HepG2 (cell line): ENCODE data around the gene USF2. TPM values are rescaled to one million over a fixed set of nuclear protein-coding genes. Genes with fewer than 3 reads are reported as not detected.

Experiments used
- AKNA ChIP-seq: sonication (generic); formaldehyde crosslinking; IDR thresholded peaks from 2 replicates; pipeline ENCODE4 v1.4.0; 2020; ENCODE audit warnings: missing genetic modification reagents, borderline replicate concordance
- ARID3A ChIP-seq: IDR thresholded peaks from 2 replicates; pipeline ENCODE4 v1.6.1; 2012; ENCODE audit warnings: low read depth, low read length, improper control_type of control experiment
- NCOA5 ChIP-seq: sonication (generic); formaldehyde crosslinking; IDR thresholded peaks from 2 replicates; pipeline ENCODE4 v1.4.0; 2020; ENCODE audit warnings: missing genetic modification reagents
- PRPF4 ChIP-seq: fragments of 200-400 bp; formaldehyde crosslinking; IDR thresholded peaks from 2 replicates; pipeline ENCODE4 v1.6.1; 2016; ENCODE audit warnings: low read length, low read depth; ENCODE audit not compliant: poor library complexity, severe bottlenecking
- RAD21 ChIP-seq: fragments of 450-650 bp; formaldehyde crosslinking; IDR thresholded peaks from 2 replicates; pipeline ENCODE4 v1.5.0; 2020; ENCODE audit warnings: mild to moderate bottlenecking
- TBL1XR1 ChIP-seq: fragments of 150-350 bp; IDR thresholded peaks from 2 replicates; pipeline ENCODE4 v1.6.1; 2014; ENCODE audit warnings: borderline replicate concordance, low read length; ENCODE audit not compliant: partially characterized antibody
- YEATS4 ChIP-seq: sonication (generic); formaldehyde crosslinking; IDR thresholded peaks from 2 replicates; pipeline ENCODE4 v1.4.0; 2020; ENCODE audit warnings: missing genetic modification reagents, borderline replicate concordance
- ZBTB7A ChIP-seq: sonication (generic); formaldehyde crosslinking; IDR thresholded peaks from 2 replicates; pipeline ENCODE4 v1.8.0; 2022; ENCODE audit warnings: mild to moderate bottlenecking, missing genetic modification reagents
- ZIK1 ChIP-seq: sonication (generic); formaldehyde crosslinking; IDR thresholded peaks from 2 replicates; pipeline ENCODE4 v1.5.0; 2020; ENCODE audit warnings: mild to moderate bottlenecking, low read depth, missing genetic modification reagents, borderline replicate concordance
- ZNF543 ChIP-seq: sonication (generic); formaldehyde crosslinking; IDR thresholded peaks from 2 replicates; pipeline ENCODE4 v1.4.0; 2020; ENCODE audit warnings: mild to moderate bottlenecking, missing genetic modification reagents
- ZNF564 ChIP-seq: sonication (generic); formaldehyde crosslinking; IDR thresholded peaks from 2 replicates; pipeline ENCODE4 v1.8.1; 2023; ENCODE audit warnings: mild to moderate bottlenecking, missing genetic modification reagents
- ZNF720 ChIP-seq: sonication (generic); formaldehyde crosslinking; IDR thresholded peaks from 2 replicates; pipeline ENCODE4 v1.4.0; 2020; ENCODE audit warnings: missing genetic modification reagents
- ZNF773 ChIP-seq: sonication (generic); formaldehyde crosslinking; IDR thresholded peaks from 2 replicates; pipeline ENCODE4 v1.4.0; 2020; ENCODE audit warnings: missing genetic modification reagents, borderline replicate concordance
- ZNF891 ChIP-seq: sonication (generic); formaldehyde crosslinking; IDR thresholded peaks from 2 replicates; pipeline ENCODE4 v1.5.0; 2020; ENCODE audit warnings: mild to moderate bottlenecking, missing genetic modification reagents
- polyA plus RNA-seq, 8 experiments: library from polyadenylated mRNA; depleted of rRNA in 3 of 8; stranded (reverse) in 7 of 8; unstranded in 1 of 8; fragments of >200 nt; fragmentation: Illumina TruSeq in 4 of 8; extraction: Trizol in 4 of 8; gene quantifications; 2 replicates each; pipeline versions ENCODE4 v1.2.1 to v1.2.3, GENCODE V29; 2011 to 2016; ENCODE audit warnings: low read depth in 4 of 8, missing spikeins in 1 of 8, mixed read lengths in 1 of 8; ENCODE audit not compliant: insufficient read depth in 1 of 8
- total RNA-seq, 5 experiments: library from RNA; depleted of rRNA; stranded (reverse); fragments of >200 nt; fragmentation: Illumina TruSeq; extraction: Trizol; gene quantifications; 2 replicates each; pipeline ENCODE4 v1.2.3, GENCODE V29; 2016; ENCODE audit warnings: low read depth in 1 of 5
- TF ChIP-seq, protein P1 (sequence below), 2 experiments: sonication (generic) in 1 of 2; formaldehyde crosslinking in 1 of 2; IDR thresholded peaks; 2 replicates each; pipeline versions ENCODE4 v1.6.1 to v1.9.0; 2014 to 2022; ENCODE audit warnings: antibody characterized with exemption in 1 of 2, borderline replicate concordance in 1 of 2, inconsistent platforms in 1 of 2, low read depth in 1 of 2, missing genetic modification reagents in 1 of 2

Gene USF2
- total and polyA plus RNA-seq, 2 of the 13 experiments (the other 11 are each of a cell fraction or from before 2014, with no cell fraction given), result 54.9 to 106 TPM

GRCh38 chr19:35269438-35270117 lies 816 bp downstream of the USF2 start (continued):
- TF ChIP-seq AKNA (no peak), ZNF720 (CRISPR knock-in tag) (no peak), ZBTB7A (CRISPR knock-in tag) (peak; percentile 75; the same call in 1 of the 2 replicates), ZNF564 (CRISPR knock-in tag) (peak; percentile 31; the same call in 1 of the 2 replicates), PRPF4 (no peak), ZIK1 (CRISPR knock-in tag) (peak; percentile 27; the same call in 1 of the 2 replicates), ZNF543 (no peak), ZNF773 (CRISPR knock-in tag) (no peak), ZNF891 (peak; percentile 59; the same call in 1 of the 2 replicates), TBL1XR1 (no peak), YEATS4 (peak; percentile 52; the same call in 1 of the 2 replicates), NCOA5 (CRISPR knock-in tag) (no peak), RAD21 (CRISPR knock-in tag) (peak; percentile 74), ARID3A (no peak)
- TF ChIP-seq, protein P1, sequence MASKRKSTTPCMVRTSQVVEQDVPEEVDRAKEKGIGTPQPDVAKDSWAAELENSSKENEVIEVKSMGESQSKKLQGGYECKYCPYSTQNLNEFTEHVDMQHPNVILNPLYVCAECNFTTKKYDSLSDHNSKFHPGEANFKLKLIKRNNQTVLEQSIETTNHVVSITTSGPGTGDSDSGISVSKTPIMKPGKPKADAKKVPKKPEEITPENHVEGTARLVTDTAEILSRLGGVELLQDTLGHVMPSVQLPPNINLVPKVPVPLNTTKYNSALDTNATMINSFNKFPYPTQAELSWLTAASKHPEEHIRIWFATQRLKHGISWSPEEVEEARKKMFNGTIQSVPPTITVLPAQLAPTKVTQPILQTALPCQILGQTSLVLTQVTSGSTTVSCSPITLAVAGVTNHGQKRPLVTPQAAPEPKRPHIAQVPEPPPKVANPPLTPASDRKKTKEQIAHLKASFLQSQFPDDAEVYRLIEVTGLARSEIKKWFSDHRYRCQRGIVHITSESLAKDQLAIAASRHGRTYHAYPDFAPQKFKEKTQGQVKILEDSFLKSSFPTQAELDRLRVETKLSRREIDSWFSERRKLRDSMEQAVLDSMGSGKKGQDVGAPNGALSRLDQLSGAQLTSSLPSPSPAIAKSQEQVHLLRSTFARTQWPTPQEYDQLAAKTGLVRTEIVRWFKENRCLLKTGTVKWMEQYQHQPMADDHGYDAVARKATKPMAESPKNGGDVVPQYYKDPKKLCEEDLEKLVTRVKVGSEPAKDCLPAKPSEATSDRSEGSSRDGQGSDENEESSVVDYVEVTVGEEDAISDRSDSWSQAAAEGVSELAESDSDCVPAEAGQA (IDR thresholded peaks at IDR 0.05; ENCODE audit: low read depth), result no peak
- TF ChIP-seq, protein P1 (CRISPR knock-in tag; IDR thresholded peaks at IDR 0.05; ENCODE audit: borderline replicate concordance), result no peak
